ENCODE results near the gene ROBO1. TPM values are rescaled to one million over a fixed set of nuclear protein-coding genes. Genes with fewer than 3 reads are reported as not detected.

ROBO1 gene
- total and polyA plus RNA-seq, 2 donors (not counting 1 experiment from before 2014, with no cell fraction given), result 0.27 to 3.2 TPM

DNA sequence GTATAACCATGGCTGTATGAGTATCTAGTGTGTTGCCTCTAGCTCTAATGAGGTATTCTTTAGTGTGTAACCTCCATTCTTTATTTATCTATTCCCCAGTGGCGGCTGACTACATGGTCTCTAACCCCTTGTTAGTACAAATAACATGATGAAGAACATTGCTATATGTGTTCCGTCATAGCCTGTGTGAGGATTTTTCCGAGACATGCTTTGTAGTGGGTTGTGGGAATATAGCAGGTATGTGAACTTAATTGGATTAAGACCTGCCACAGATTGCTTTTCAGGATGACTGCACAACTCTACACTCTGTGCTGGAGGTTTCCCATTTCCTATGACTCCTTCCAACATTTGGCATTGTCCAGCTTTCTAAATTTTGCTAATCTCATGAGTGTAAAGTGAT is 563.4 kb downstream of the ROBO1 start:
- H3K79me2 ChIP-seq (ENCODE audit: control insufficient read depth, insufficient read depth, low read length), result no peaks in the 10 kb centered on the region
- no peaks in the 10 kb centered on the region for H3K36me3 ChIP-seq (replicated peaks in 1 of 2; ENCODE audit: control extremely low read depth in 1 of 2, control insufficient read depth in 1 of 2, extremely low read depth in 1 of 2, insufficient read depth in 2 of 2, low read length in 1 of 2)
- Mint-ChIP-seq H3K27ac (no peak overlapping the region), H3K4me1 (no peaks in the 10 kb centered on the region), H3K4me3 (no peak overlapping the region), H3K9me3 (ENCODE audit: insufficient read depth) (peaks cover 2% of the 10 kb centered on the region), H3K27me3 (no peaks in the 10 kb centered on the region)
- no peaks in the 10 kb centered on the region for H3K27me3 ChIP-seq (replicated peaks in 1 of 4; ENCODE audit: control extremely low read depth in 1 of 4, control insufficient read depth in 3 of 4, insufficient read depth in 4 of 4, low read length in 3 of 4)
- DNase-seq (no peak), ATAC-seq (ENCODE audit: low read depth) (no peak)
- POLR2A ChIA-PET, result no interaction called here
- no peak overlapping the region for H2AFZ ChIP-seq (ENCODE audit: insufficient read depth, low read depth, low read length, poor library complexity, severe bottlenecking)
- H3K4me3 ChIP-seq (ENCODE audit: control extremely low read depth in 1 of 5, extremely low read depth in 1 of 5, insufficient read depth in 1 of 5, low read depth in 2 of 5, low read length in 4 of 5), result no peak overlapping the region
- H3K9me3 ChIP-seq (ENCODE audit: control extremely low read depth in 1 of 3, control insufficient read depth in 2 of 3, insufficient read depth in 1 of 3, low read length in 2 of 3), result peaks cover 0 to 5% (median 0%) of the 10 kb centered on the region in 3 donors
- H3K9ac ChIP-seq (ENCODE audit: low read length), result no peak overlapping the region
- CTCF ChIA-PET, result no interaction called here
- WGBS (ENCODE audit: insufficient coverage), result 100% methylated on average over 2 of the region's 3 CpGs
- no peak overlapping the region for H3K27ac ChIP-seq (ENCODE audit: low read length in 2 of 2)
- no peak overlapping the region for H3K4me2 ChIP-seq (replicated peaks; ENCODE audit: low read depth, low read length, poor library complexity, severe bottlenecking)
- intact Hi-C loops (cut with micrococcal nuclease), result no loop called here
- no peak for TF ChIP-seq EZH2 (IDR thresholded peaks at IDR 0.05; ENCODE audit: borderline replicate concordance, insufficient read depth, low read depth, low read length, poor library complexity, severe bottlenecking)
- no peak for TF ChIP-seq CTCF (IDR thresholded peaks at IDR 0.05)
- H4K20me1 ChIP-seq (ENCODE audit: control insufficient read depth, insufficient read depth, low read length, poor library complexity, severe bottlenecking), result no peaks in the 10 kb centered on the region
- H3K4me1 ChIP-seq (ENCODE audit: control insufficient read depth in 2 of 2, insufficient read depth in 2 of 2, low read length in 2 of 2), result no peaks in the 10 kb centered on the region

GRCh38 chr3:79203144-79203519 is 564.7 kb downstream of the ROBO1 start:
- peaks cover 2% of the 10 kb centered on the region for H3K9me3 Mint-ChIP-seq (ENCODE audit: insufficient read depth)
- no peak overlapping the region for H3K27ac ChIP-seq (ENCODE audit: low read length in 2 of 2)
- no peaks in the 10 kb centered on the region for H3K36me3 ChIP-seq (replicated peaks in 1 of 2; ENCODE audit: control extremely low read depth in 1 of 2, control insufficient read depth in 1 of 2, extremely low read depth in 1 of 2, insufficient read depth in 2 of 2, low read length in 1 of 2)
- no peak overlapping the region for H2AFZ ChIP-seq (ENCODE audit: insufficient read depth, low read depth, low read length, poor library complexity, severe bottlenecking)
- no peak overlapping the region for H3K4me3 ChIP-seq (ENCODE audit: control extremely low read depth in 1 of 5, extremely low read depth in 1 of 5, insufficient read depth in 1 of 5, low read depth in 2 of 5, low read length in 4 of 5)
- no peaks in the 10 kb centered on the region for H3K4me1 Mint-ChIP-seq
- no peaks in the 10 kb centered on the region for H3K27me3 Mint-ChIP-seq
- H3K4me2 ChIP-seq (replicated peaks; ENCODE audit: low read depth, low read length, poor library complexity, severe bottlenecking), result no peak overlapping the region
- intact Hi-C loops (cut with micrococcal nuclease), result no loop called here
- no peaks in the 10 kb centered on the region for H3K27me3 ChIP-seq (replicated peaks in 1 of 4; ENCODE audit: control extremely low read depth in 1 of 4, control insufficient read depth in 3 of 4, insufficient read depth in 4 of 4, low read length in 3 of 4)
- no peak overlapping the region for H3K27ac Mint-ChIP-seq
- H3K9me3 ChIP-seq (ENCODE audit: control extremely low read depth in 1 of 3, control insufficient read depth in 2 of 3, insufficient read depth in 1 of 3, low read length in 2 of 3), result peaks cover 0 to 5% (median 0%) of the 10 kb centered on the region in 3 donors
- TF ChIP-seq EZH2 (IDR thresholded peaks at IDR 0.05; ENCODE audit: borderline replicate concordance, insufficient read depth, low read depth, low read length, poor library complexity, severe bottlenecking), result no peak
- no peak for TF ChIP-seq CTCF (IDR thresholded peaks at IDR 0.05)
- ATAC-seq (ENCODE audit: low read depth) (no peak), DNase-seq (no peak)
- H3K9ac ChIP-seq (ENCODE audit: low read length), result no peak overlapping the region
- H3K4me3 Mint-ChIP-seq, result no peak overlapping the region
- no peaks in the 10 kb centered on the region for H3K4me1 ChIP-seq (ENCODE audit: control insufficient read depth in 2 of 2, insufficient read depth in 2 of 2, low read length in 2 of 2)
- ChIA-PET CTCF (no interaction called here), POLR2A (no interaction called here)
- H4K20me1 ChIP-seq (ENCODE audit: control insufficient read depth, insufficient read depth, low read length, poor library complexity, severe bottlenecking), result no peaks in the 10 kb centered on the region
- H3K79me2 ChIP-seq (ENCODE audit: control insufficient read depth, insufficient read depth, low read length), result no peaks in the 10 kb centered on the region
- no CpG with 5 or more reads among the region's 3 CpGs for WGBS (ENCODE audit: insufficient coverage)

Data from B cell (primary cell).